ENCODE data around the gene ITPR2.
"Not testable (repeated sequence)": the region's sequence is repeated elsewhere in the genome, so short reads cannot be mapped to it uniquely, and the experiment has no call there.

Gene ITPR2

DNA sequence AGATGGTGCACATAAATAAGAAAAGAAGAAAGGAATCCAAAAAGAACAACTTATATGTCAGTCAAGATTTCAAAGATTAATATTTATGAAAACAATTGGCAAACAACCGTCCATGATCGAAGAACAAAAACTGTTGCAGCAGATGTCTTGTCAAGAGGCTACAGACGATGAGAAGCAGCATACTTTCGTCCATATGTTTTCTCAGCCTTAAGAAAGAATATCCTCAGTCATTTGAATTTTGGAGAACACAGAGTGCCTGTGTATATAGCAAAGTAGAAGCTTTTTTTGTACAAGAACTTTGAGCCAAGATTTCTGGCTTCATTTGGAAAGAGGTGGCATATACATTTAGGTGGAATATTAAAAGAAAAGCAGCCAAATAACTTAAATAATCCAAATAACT lies 297.2 kb downstream of the ITPR2 start:
- Mint-ChIP-seq H3K4me1 (ENCODE audit: low read depth) (no peaks in the 10 kb centered on the region), H3K27ac (no peak overlapping the region), H3K4me3 (no peak overlapping the region), H3K36me3 (ENCODE audit: low read depth) (peaks cover 9% of the 10 kb centered on the region), H3K9me3 (no peaks in the 10 kb centered on the region), H3K27me3 (ENCODE audit: low read depth) (no peaks in the 10 kb centered on the region)

DNA sequence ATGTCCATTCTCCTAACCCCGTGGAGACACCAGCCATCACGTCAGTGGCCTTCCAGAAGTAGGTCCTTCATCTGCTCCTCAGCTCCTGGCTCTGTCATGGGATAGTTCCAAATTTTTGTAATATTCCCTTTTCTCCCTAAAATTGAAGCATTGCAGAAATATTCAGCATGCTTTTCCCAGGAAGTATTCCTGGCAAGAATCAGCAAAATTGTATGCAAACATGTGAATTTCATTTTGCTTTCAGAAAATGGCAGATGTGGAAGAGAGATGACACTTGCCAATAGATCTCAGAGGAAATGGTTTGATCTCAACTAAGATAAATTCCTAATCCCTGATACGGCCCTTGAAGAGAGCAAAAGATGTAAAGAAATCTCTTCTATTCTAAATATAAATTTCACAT lies 298.9 kb downstream of the ITPR2 start:
- Mint-ChIP-seq H3K4me3 (no peak overlapping the region), H3K9me3 (no peaks in the 10 kb centered on the region), H3K36me3 (ENCODE audit: low read depth) (peaks cover 6% of the 10 kb centered on the region), H3K4me1 (ENCODE audit: low read depth) (no peaks in the 10 kb centered on the region), H3K27me3 (ENCODE audit: low read depth) (no peaks in the 10 kb centered on the region), H3K27ac (no peak overlapping the region)

DNA sequence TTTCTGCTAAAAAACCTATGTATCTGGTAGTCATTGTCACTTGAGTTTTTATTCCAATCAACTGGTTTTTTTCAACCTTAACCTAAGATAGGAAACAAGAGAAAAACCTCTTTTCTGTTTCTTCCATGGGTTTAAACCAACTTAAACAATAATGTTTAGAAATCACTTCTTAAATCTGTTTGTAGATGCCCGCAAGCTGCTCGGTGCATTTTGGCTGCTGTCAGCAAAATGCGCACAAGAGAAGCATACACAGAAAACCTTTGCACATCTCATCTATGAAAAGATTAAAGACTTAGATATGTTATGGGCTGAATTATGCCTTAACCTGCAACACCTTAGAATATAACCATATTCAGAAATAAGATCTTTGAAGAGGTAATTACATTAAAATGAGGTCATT lies 299.8 kb downstream of the ITPR2 start:
- H3K27me3 Mint-ChIP-seq (ENCODE audit: low read depth): no peaks in the 10 kb centered on the region
- H3K36me3 Mint-ChIP-seq (ENCODE audit: low read depth): peaks cover 9% of the 10 kb centered on the region

DNA sequence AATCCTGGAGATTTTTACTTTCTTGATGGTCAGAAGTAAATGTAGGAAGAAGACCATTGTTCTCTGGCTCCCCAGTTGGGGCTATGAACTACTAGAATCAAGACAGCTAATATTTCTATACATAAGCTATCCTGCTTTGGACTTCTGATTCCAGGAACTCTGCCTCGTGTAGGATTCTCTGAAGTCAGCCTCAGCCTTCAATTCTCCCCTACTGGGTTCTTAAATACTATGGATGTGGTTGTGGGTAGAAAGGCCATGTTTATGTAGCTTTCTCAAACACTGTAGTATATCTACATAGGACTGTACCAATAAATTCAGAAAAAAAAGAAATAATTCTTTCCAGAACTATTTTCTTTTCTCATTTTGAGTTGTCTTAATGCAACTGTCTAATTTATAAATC lies 302.5 kb downstream of the ITPR2 start:
- no peak overlapping the region for H3K27ac Mint-ChIP-seq
- H3K27me3 Mint-ChIP-seq (ENCODE audit: low read depth): no peaks in the 10 kb centered on the region
- H3K4me3 Mint-ChIP-seq: no peak overlapping the region
- peaks cover 13% of the 10 kb centered on the region for H3K9me3 Mint-ChIP-seq
- no peaks in the 10 kb centered on the region for H3K4me1 Mint-ChIP-seq (ENCODE audit: low read depth)
- H3K36me3 Mint-ChIP-seq (ENCODE audit: low read depth): peaks cover 20% of the 10 kb centered on the region

More for the DNA sequence above, 299.8 kb downstream of the ITPR2 start:
- Mint-ChIP-seq H3K9me3 (no peaks in the 10 kb centered on the region), H3K27ac (no peak overlapping the region), H3K4me1 (ENCODE audit: low read depth) (no peaks in the 10 kb centered on the region), H3K4me3 (no peak overlapping the region)

DNA sequence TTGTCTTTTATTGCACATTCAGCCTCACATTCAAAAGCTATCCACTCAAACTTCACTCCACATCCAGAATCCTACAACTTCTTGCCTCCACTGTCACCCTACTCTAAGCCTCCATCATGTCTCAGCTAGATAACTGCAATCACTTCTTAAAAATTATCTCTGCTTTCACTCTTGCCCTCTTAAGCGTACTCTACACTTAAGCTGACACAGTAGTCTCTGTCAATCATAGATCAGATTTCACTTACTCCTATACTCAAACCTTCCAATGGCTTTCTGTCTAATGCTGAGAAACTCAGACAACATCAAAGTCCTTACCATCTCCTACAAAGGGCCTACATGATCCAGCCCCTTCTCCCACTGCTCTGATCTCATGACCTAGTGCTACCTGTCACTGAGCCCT lies 304.1 kb downstream of the ITPR2 start:
- H3K4me1 Mint-ChIP-seq (ENCODE audit: low read depth): no peaks in the 10 kb centered on the region
- no peak overlapping the region for H3K4me3 Mint-ChIP-seq
- H3K9me3 Mint-ChIP-seq: peaks cover 20% of the 10 kb centered on the region
- H3K27me3 Mint-ChIP-seq (ENCODE audit: low read depth): no peaks in the 10 kb centered on the region
- peaks cover 17% of the 10 kb centered on the region for H3K36me3 Mint-ChIP-seq (ENCODE audit: low read depth)
- H3K27ac Mint-ChIP-seq: no peak overlapping the region

DNA sequence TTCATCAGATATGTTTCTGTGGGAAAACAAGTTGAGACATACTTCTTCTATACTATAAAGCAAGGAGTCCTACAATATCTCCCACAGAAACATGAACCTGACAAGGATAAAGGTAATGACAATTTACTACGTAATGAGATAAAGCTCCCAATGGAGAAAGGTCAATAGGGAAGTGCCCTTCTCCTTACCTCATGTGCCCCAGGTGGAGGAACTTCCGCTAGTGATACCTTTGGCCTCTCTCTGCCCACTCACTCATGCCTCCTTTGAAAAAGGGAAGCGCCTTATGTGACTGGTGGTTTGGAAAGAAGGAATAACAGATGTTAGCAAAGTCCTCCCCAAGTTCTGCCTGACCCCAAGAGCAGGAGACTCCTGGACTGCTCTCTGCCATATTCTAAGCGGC lies 305.3 kb downstream of the ITPR2 start:
- Mint-ChIP-seq H3K4me1 (ENCODE audit: low read depth) (no peaks in the 10 kb centered on the region), H3K4me3 (no peak overlapping the region), H3K27me3 (ENCODE audit: low read depth) (no peaks in the 10 kb centered on the region), H3K9me3 (peaks cover 20% of the 10 kb centered on the region), H3K27ac (no peak overlapping the region), H3K36me3 (ENCODE audit: low read depth) (peaks cover 16% of the 10 kb centered on the region)

DNA sequence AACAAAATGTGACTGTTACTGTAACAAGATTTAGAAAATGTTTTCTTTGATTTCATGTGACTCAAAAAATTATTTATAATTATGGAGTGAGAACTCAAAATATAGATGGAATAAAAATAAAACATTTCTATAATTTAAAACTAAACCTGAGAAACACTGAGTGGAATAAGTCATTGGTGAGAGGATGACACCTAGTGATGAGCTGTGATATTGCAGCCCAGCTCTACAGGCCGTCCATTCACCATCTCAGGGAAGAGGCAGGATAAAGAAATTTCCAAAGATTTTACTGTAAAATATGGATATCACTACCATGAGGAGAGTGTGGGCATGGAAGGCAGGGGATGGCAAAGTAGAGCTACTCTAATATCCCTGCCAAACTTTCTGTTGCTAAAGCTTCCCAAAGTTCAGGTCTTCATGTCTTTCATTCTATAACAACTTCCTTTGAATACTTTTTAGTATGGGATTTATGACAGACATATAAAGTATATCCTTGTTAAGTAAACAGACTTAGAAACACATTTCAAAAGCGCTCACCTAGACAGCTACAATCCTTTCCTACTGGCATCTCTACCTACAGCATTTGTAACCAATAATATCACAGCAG lies 308.0 kb downstream of the ITPR2 start:
- H3K4me1 Mint-ChIP-seq (ENCODE audit: low read depth): peaks cover 8% of the 10 kb centered on the region
- H3K36me3 Mint-ChIP-seq (ENCODE audit: low read depth): peaks cover 16% of the 10 kb centered on the region
- H3K9me3 Mint-ChIP-seq: peaks cover 20% of the 10 kb centered on the region
- H3K27me3 Mint-ChIP-seq (ENCODE audit: low read depth): no peaks in the 10 kb centered on the region
- H3K4me3 Mint-ChIP-seq: no peak overlapping the region
- no peak overlapping the region for H3K27ac Mint-ChIP-seq

DNA sequence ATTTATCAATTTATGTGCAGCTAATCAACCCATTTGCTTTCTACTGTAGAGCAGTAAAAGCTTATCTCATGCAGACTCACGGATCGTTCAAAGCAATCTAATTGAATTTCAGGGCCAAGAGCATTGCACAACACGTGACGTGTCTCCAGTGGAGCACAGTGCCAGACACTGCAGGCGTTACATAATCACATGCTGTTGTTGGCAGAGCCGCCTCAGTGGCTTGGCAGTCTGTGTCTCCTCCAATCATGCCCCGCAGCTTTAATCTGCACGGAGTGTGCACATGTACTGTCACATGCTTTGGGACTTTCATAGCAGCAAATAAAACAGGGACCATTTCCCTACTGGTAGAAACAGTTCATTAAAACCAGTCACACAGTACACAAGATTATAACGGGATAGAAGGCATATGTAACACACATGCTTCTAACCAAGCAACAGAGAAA lies 309.3 kb downstream of the ITPR2 start:
- H3K27me3 Mint-ChIP-seq (ENCODE audit: low read depth): no peaks in the 10 kb centered on the region
- H3K4me1 Mint-ChIP-seq (ENCODE audit: low read depth): peaks cover 8% of the 10 kb centered on the region
- H3K36me3 Mint-ChIP-seq (ENCODE audit: low read depth): peaks cover 13% of the 10 kb centered on the region
- no peak overlapping the region for H3K27ac Mint-ChIP-seq
- peaks cover 20% of the 10 kb centered on the region for H3K9me3 Mint-ChIP-seq
- no peak overlapping the region for H3K4me3 Mint-ChIP-seq

DNA sequence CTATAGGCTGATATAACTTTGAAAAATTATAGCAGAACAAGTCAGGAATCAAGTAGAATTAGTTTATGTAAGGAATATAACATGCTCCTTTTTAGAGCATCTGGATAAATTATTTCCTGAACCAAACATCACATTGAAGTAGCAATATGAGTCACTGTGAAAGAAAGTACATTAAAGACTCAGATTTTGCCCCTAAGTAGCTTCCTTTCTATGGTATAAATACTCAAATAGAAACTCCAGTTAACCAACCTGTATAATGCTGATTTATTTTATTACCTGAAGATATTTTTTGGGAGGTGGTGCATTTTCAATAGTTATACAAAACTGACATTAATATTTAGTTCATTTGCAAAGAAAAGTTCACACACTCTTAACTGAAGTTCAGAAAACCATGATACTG lies 312.1 kb downstream of the ITPR2 start:
- H3K27me3 Mint-ChIP-seq (ENCODE audit: low read depth): no peaks in the 10 kb centered on the region
- H3K27ac Mint-ChIP-seq: no peak overlapping the region
- peaks cover 9% of the 10 kb centered on the region for H3K36me3 Mint-ChIP-seq (ENCODE audit: low read depth)
- peaks cover 11% of the 10 kb centered on the region for H3K9me3 Mint-ChIP-seq
- H3K4me1 Mint-ChIP-seq (ENCODE audit: low read depth): peaks cover 8% of the 10 kb centered on the region
- no peak overlapping the region for H3K4me3 Mint-ChIP-seq

DNA sequence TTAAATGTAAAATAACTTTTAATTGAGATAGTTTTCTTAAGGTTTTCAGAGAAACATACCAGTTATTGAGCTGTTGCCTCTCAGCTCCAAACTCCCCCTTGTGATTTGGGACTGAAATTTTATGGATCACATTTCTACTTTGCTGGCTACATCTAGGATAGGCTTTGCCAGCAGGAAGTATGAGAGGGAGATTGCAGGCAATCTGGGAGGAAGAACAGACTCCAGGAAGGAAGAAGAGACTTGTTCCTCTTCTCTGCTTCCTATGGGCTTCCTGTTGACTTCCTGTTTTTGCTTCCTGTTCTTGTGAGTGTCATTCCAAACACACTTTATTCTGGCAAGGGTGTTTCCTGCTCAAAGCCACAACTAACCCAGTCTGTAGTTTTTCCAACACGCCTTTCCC lies 312.9 kb downstream of the ITPR2 start:
- peaks cover 3% of the 10 kb centered on the region for H3K36me3 Mint-ChIP-seq (ENCODE audit: low read depth)
- H3K4me1 Mint-ChIP-seq (ENCODE audit: low read depth): peaks cover 8% of the 10 kb centered on the region
- no peak overlapping the region for H3K4me3 Mint-ChIP-seq
- peaks cover 3% of the 10 kb centered on the region for H3K9me3 Mint-ChIP-seq
- no peaks in the 10 kb centered on the region for H3K27me3 Mint-ChIP-seq (ENCODE audit: low read depth)
- H3K27ac Mint-ChIP-seq: no peak overlapping the region

DNA sequence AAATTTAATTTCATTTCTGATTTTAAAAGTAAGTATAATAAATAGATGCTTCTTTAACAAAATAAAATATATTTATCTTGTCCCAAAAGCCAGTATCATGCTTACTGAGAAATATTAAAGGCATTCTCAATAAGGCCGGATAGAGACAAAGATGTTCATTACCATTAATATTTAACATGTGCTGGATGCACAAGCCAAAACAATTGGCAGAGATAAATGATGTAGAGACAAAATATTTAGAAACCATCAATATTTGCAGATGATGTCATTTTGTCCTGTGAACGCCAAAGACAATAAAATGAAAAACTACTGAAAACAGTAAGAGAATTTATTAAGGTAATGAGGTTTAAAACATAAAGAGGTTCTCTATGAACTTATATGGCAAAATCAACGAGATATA lies 313.5 kb downstream of the ITPR2 start:
- H3K9me3 Mint-ChIP-seq: no peaks in the 10 kb centered on the region
- H3K4me1 Mint-ChIP-seq (ENCODE audit: low read depth): peaks cover 8% of the 10 kb centered on the region
- no peak overlapping the region for H3K4me3 Mint-ChIP-seq
- H3K27me3 Mint-ChIP-seq (ENCODE audit: low read depth): no peaks in the 10 kb centered on the region
- H3K36me3 Mint-ChIP-seq (ENCODE audit: low read depth): peaks cover 3% of the 10 kb centered on the region
- H3K27ac Mint-ChIP-seq: no peak overlapping the region

DNA sequence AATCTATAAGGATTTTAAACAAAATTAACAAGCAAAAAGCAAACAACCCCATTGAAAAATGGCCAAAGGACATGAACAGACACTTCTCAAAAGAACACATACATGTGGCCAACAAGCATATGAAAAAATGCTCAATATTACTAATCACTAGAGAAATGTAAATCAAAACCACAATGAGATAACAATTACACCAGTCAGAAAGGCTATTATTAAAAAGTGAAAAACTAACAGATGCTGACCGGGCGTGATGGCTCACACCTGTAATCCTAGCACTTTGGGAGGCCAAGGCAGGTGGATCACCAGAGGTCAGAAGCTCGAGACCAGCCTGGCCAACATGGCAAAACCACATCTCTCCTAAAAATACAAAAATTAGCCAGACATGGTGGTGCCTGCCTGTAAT lies 315.7 kb downstream of the ITPR2 start:
- not testable (repeated sequence) for H3K36me3 Mint-ChIP-seq (ENCODE audit: low read depth); H3K4me1 Mint-ChIP-seq (ENCODE audit: low read depth); H3K9me3 Mint-ChIP-seq; H3K4me3 Mint-ChIP-seq; H3K27ac Mint-ChIP-seq; H3K27me3 Mint-ChIP-seq (ENCODE audit: low read depth)

DNA sequence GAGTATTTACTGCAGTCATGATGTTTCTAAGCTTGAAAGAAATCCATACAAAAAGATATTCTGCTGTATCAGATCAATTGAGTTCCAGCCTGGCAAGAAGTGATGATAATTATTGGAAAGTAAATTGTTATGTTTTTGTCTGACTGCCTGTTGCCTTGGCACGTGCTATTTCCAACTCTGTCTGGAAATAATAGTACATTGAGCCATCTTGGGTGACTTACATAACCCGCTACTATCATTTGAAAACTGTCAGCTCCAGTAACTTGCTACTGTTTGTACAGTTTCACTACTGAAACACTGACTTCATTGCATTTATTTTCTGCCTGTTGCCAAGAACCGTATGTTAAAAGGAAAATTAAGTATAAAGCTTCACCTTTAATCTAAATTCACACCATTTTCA lies 318.6 kb downstream of the ITPR2 start:
- Mint-ChIP-seq H3K36me3 (ENCODE audit: low read depth) (peaks cover 3% of the 10 kb centered on the region), H3K4me1 (ENCODE audit: low read depth) (no peaks in the 10 kb centered on the region), H3K9me3 (no peaks in the 10 kb centered on the region), H3K27me3 (ENCODE audit: low read depth) (no peaks in the 10 kb centered on the region), H3K4me3 (no peak overlapping the region), H3K27ac (no peak overlapping the region)

DNA sequence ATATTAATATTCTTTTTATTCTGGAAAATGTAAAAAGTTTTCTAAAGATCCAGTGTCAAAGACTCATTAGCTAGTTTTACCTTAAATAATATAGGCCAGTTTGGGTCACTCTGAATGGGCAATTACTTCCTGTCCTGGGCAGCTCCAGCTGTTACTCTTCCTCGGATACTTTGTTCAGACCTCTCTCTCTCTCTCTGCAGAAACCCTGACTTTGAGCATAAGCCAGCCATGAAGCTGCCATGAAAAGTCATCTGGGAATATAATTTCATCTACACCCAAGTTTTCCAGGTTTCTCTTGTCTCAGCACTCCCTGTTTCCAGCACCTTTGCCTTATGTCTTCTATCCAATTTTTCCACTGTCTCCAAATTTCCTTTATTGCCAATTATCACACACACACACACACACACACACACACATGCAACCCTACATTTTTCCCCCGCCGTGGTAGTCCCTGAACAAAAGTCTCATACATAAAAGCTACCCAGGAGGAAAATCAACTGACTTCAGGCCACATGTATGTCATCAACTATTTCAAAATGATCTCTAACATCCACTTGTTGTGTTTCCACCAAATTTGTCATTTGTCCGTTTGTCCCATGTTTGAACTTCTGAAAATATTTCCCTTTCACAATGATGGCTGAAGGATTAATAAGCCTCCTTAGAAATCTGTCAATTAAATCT lies 319.5 kb downstream of the ITPR2 start:
- H3K9me3 Mint-ChIP-seq: no peaks in the 10 kb centered on the region
- no peaks in the 10 kb centered on the region for H3K4me1 Mint-ChIP-seq (ENCODE audit: low read depth)
- H3K27me3 Mint-ChIP-seq (ENCODE audit: low read depth): no peaks in the 10 kb centered on the region
- H3K4me3 Mint-ChIP-seq: no peak overlapping the region
- H3K27ac Mint-ChIP-seq: no peak overlapping the region
- peaks cover 3% of the 10 kb centered on the region for H3K36me3 Mint-ChIP-seq (ENCODE audit: low read depth)

DNA sequence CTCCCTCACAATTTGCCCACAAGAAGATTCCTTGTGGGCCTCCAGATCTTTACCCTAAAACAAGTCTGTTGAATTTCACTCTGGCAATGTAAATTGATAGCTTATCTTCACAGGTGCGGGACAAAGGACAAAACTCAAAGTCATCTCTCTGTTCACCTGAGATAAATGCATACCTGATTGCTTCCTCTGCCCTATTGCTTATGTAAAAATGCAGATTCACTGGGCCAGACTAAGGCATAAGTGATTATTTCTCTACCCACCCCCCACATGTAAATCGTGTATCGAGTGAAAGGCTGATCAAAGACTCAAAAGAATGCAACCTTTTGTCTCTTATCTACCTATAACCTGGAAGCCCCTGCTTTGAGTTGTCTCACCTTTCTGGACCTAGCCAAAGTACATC lies 320.8 kb downstream of the ITPR2 start:
- Mint-ChIP-seq H3K4me1 (ENCODE audit: low read depth) (no peaks in the 10 kb centered on the region), H3K27me3 (ENCODE audit: low read depth) (no peaks in the 10 kb centered on the region), H3K9me3 (no peaks in the 10 kb centered on the region), H3K36me3 (ENCODE audit: low read depth) (no peaks in the 10 kb centered on the region), H3K4me3 (no peak overlapping the region), H3K27ac (no peak overlapping the region)

DNA sequence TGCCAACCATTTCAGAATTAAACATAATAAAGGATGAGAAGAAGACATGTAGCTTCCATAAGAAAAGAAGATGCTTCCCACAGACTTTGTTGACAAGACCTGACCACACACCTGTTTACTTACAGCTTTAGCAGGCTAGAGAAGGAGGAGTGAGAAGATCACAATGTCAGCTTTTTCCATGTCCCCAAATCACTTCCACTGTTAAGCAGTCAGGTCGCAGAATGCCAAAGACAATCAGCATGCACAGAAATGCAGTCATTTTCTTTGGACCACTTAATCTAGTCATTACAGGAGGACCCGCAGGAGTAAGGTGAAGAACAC lies 322.7 kb downstream of the ITPR2 start:
- no peaks in the 10 kb centered on the region for H3K4me1 Mint-ChIP-seq (ENCODE audit: low read depth)
- no peak overlapping the region for H3K27ac Mint-ChIP-seq
- H3K27me3 Mint-ChIP-seq (ENCODE audit: low read depth): no peaks in the 10 kb centered on the region
- H3K36me3 Mint-ChIP-seq (ENCODE audit: low read depth): no peaks in the 10 kb centered on the region
- no peaks in the 10 kb centered on the region for H3K9me3 Mint-ChIP-seq
- no peak overlapping the region for H3K4me3 Mint-ChIP-seq
